Measurements from ENCODE around the gene TAF4B.
"Not testable (repeated sequence)": the region's sequence is repeated elsewhere in the genome, so short reads cannot be mapped to it uniquely, and the experiment has no call there.

The TAF4B gene

DNA sequence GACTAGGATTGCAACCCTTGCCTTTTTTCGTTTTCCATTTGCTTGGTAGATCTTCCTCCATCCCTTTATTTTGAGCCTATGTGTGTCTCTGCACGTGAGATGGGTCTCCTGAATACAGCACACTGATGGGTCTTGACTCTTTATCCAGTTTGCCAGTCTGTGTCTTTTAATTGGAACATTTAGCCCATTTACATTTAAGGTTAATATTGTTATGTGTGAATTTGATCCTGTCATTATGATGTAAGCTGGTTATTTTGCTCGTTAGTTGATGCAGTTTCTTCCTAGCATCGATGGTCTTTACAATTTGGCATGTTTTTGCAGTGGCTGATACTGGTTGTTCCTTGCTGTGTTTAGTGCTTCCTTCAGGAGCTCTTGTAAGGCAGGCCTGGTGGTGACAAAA is 16.1 kb downstream of the TAF4B start:
- not testable (repeated sequence) for H3K27me3 ChIP-seq (ENCODE audit: control insufficient read depth in 1 of 2, insufficient read depth in 2 of 2, low read length in 2 of 2); H3K4me3 ChIP-seq (ENCODE audit: low read depth in 1 of 2, low read length in 2 of 2); H3K4me1 ChIP-seq (ENCODE audit: insufficient read depth, low read length); H3K9ac ChIP-seq (ENCODE audit: low read length); H3K27ac ChIP-seq (ENCODE audit: low read depth, low read length); H3K36me3 ChIP-seq (ENCODE audit: insufficient read depth, low read length); H3K9me3 ChIP-seq (ENCODE audit: low read length)

GRCh38 chr18:26245434-26245833 is 19.2 kb downstream of the TAF4B start:
- not testable (repeated sequence) for H3K36me3 ChIP-seq (ENCODE audit: insufficient read depth, low read length); H3K4me1 ChIP-seq (ENCODE audit: insufficient read depth, low read length); H3K27me3 ChIP-seq (ENCODE audit: control insufficient read depth in 1 of 2, insufficient read depth in 2 of 2, low read length in 2 of 2); H3K9me3 ChIP-seq (ENCODE audit: low read length); H3K4me3 ChIP-seq (ENCODE audit: low read depth in 1 of 2, low read length in 2 of 2); H3K9ac ChIP-seq (ENCODE audit: low read length); H3K27ac ChIP-seq (ENCODE audit: low read depth, low read length)

DNA sequence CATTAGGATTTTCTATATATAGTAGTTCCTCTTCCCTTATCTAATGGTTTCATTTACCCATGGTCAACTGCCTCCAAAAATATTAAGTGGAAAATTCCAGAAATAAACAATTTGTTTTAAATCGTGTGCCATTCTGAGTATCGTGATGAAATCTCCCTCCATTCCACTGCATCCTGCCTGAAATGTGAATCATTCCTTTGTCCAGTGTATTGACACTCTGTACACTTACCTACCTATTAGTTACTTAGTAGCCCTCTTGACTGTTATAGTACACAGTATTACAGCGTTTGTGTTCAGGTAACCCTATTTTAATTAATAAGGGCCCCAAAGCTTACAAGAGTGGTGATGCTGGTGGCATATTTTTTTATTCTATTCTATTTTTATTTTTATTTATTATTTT is 26.2 kb downstream of the TAF4B start:
- Histone ChIP-seq H3K4me1 (ENCODE audit: insufficient read depth, low read length) (no peaks in the 10 kb centered on the region), H3K36me3 (ENCODE audit: insufficient read depth, low read length) (no peaks in the 10 kb centered on the region), H3K27ac (ENCODE audit: low read depth, low read length) (no peak overlapping the region), H3K27me3 (ENCODE audit: control insufficient read depth in 1 of 2, insufficient read depth in 2 of 2, low read length in 2 of 2) (no peaks in the 10 kb centered on the region), H3K9ac (ENCODE audit: low read length) (no peak overlapping the region), H3K4me3 (ENCODE audit: low read depth in 1 of 2, low read length in 2 of 2) (no peak overlapping the region), H3K9me3 (ENCODE audit: low read length) (no peaks in the 10 kb centered on the region)

GRCh38 chr18:26254808-26255207 is 28.6 kb downstream of the TAF4B start:
- H3K27ac ChIP-seq (ENCODE audit: low read depth, low read length); H3K9ac ChIP-seq (ENCODE audit: low read length); H3K4me3 ChIP-seq (ENCODE audit: low read depth in 1 of 2, low read length in 2 of 2); H3K27me3 ChIP-seq (ENCODE audit: control insufficient read depth in 1 of 2, insufficient read depth in 2 of 2, low read length in 2 of 2); H3K4me1 ChIP-seq (ENCODE audit: insufficient read depth, low read length); H3K36me3 ChIP-seq (ENCODE audit: insufficient read depth, low read length); H3K9me3 ChIP-seq (ENCODE audit: low read length): not testable (repeated sequence)

GRCh38 chr18:26255695-26256622 is 29.7 kb downstream of the TAF4B start:
- no peak overlapping the region for H3K9ac ChIP-seq (ENCODE audit: low read length)
- H3K4me1 ChIP-seq (ENCODE audit: insufficient read depth, low read length) = no peaks in the 10 kb centered on the region
- H3K27me3 ChIP-seq (ENCODE audit: control insufficient read depth in 1 of 2, insufficient read depth in 2 of 2, low read length in 2 of 2) = no peaks in the 10 kb centered on the region
- H3K9me3 ChIP-seq (ENCODE audit: low read length) = no peaks in the 10 kb centered on the region
- no peaks in the 10 kb centered on the region for H3K36me3 ChIP-seq (ENCODE audit: insufficient read depth, low read length)
- H3K27ac ChIP-seq (ENCODE audit: low read depth, low read length) = no peak overlapping the region
- no peak overlapping the region for H3K4me3 ChIP-seq (ENCODE audit: low read depth in 1 of 2, low read length in 2 of 2)

- no peak overlapping the region for H3K9ac ChIP-seq (ENCODE audit: low read length)
- H3K36me3 ChIP-seq (ENCODE audit: insufficient read depth, low read length) = no peaks in the 10 kb centered on the region
- no peaks in the 10 kb centered on the region for H3K4me1 ChIP-seq (ENCODE audit: insufficient read depth, low read length)
- no peaks in the 10 kb centered on the region for H3K9me3 ChIP-seq (ENCODE audit: low read length)
- no peak overlapping the region for H3K4me3 ChIP-seq (ENCODE audit: low read depth in 1 of 2, low read length in 2 of 2)
- H3K27ac ChIP-seq (ENCODE audit: low read depth, low read length) = no peak overlapping the region
- H3K27me3 ChIP-seq (ENCODE audit: control insufficient read depth in 1 of 2, insufficient read depth in 2 of 2, low read length in 2 of 2) = no peaks in the 10 kb centered on the region
These were observed 32.5 kb downstream of the TAF4B start for GRCh38 chr18:26258711-26259110.

DNA sequence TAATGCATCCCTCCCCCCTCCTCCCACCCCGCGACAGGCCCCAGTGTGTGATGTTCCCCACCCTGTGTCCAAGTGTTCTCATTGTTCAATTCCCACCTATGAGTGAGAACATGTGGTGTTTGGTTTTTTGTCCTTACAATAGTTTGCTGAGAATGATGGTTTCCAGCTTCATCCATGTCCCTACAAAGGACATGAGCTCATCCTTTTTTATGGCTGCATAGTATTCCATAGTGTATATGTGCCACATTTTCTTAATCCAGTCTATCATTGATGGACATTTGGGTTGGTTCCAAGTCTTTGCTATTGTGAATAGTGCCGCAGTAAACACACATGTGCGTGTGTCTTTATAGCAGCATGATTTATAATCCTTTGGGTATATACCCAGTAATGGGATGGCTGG is 33.2 kb downstream of the TAF4B start:
- H3K4me3 ChIP-seq (ENCODE audit: low read depth in 1 of 2, low read length in 2 of 2); H3K4me1 ChIP-seq (ENCODE audit: insufficient read depth, low read length); H3K27ac ChIP-seq (ENCODE audit: low read depth, low read length); H3K27me3 ChIP-seq (ENCODE audit: control insufficient read depth in 1 of 2, insufficient read depth in 2 of 2, low read length in 2 of 2); H3K36me3 ChIP-seq (ENCODE audit: insufficient read depth, low read length); H3K9ac ChIP-seq (ENCODE audit: low read length); H3K9me3 ChIP-seq (ENCODE audit: low read length): not testable (repeated sequence)

- no peaks in the 10 kb centered on the region for H3K9me3 ChIP-seq (ENCODE audit: low read length)
- no peaks in the 10 kb centered on the region for H3K4me1 ChIP-seq (ENCODE audit: insufficient read depth, low read length)
- H3K27ac ChIP-seq (ENCODE audit: low read depth, low read length) = no peak overlapping the region
- H3K9ac ChIP-seq (ENCODE audit: low read length) = no peak overlapping the region
- no peaks in the 10 kb centered on the region for H3K27me3 ChIP-seq (ENCODE audit: control insufficient read depth in 1 of 2, insufficient read depth in 2 of 2, low read length in 2 of 2)
- H3K4me3 ChIP-seq (ENCODE audit: low read depth in 1 of 2, low read length in 2 of 2) = no peak overlapping the region
- H3K36me3 ChIP-seq (ENCODE audit: insufficient read depth, low read length) = no peaks in the 10 kb centered on the region
These were observed 35.9 kb downstream of the TAF4B start for GRCh38 chr18:26262156-26262555.

DNA sequence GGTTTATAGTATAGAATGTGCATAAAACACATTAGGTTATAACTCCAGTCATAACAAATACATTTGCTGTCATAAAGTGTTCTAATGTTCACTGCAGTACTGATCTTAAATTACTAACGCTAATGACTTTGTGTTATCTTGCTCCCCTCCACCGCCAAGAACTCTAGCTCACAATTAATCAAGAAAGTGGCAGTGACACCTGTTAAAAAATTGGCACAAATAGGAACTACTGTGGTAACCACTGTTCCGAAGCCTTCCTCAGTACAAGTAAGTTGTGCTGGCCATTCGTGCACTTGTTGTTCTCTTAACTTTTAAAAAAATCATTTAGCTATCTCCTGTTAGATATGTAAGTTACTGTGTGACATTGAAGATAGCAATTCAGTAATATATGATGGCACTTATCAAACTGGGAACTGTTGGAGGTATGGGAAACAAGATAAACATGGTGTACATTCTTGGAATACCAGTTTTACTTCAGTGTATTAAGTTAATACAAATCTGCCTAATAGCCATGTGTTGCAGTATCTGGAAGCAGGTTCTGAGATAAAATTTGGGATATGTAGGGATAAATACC is 41.2 kb downstream of the TAF4B start:
- Histone ChIP-seq H3K36me3 (ENCODE audit: insufficient read depth, low read length) (no peaks in the 10 kb centered on the region), H3K9me3 (ENCODE audit: low read length) (no peaks in the 10 kb centered on the region), H3K4me3 (ENCODE audit: low read depth in 1 of 2, low read length in 2 of 2) (no peak overlapping the region), H3K9ac (ENCODE audit: low read length) (no peak overlapping the region), H3K27me3 (ENCODE audit: control insufficient read depth in 1 of 2, insufficient read depth in 2 of 2, low read length in 2 of 2) (no peaks in the 10 kb centered on the region), H3K4me1 (ENCODE audit: insufficient read depth, low read length) (no peaks in the 10 kb centered on the region), H3K27ac (ENCODE audit: low read depth, low read length) (no peak overlapping the region)

- H3K4me1 ChIP-seq (ENCODE audit: insufficient read depth, low read length) = no peaks in the 10 kb centered on the region
- no peak overlapping the region for H3K27ac ChIP-seq (ENCODE audit: low read depth, low read length)
These were observed 42.2 kb downstream of the TAF4B start for GRCh38 chr18:26268454-26268853.

DNA sequence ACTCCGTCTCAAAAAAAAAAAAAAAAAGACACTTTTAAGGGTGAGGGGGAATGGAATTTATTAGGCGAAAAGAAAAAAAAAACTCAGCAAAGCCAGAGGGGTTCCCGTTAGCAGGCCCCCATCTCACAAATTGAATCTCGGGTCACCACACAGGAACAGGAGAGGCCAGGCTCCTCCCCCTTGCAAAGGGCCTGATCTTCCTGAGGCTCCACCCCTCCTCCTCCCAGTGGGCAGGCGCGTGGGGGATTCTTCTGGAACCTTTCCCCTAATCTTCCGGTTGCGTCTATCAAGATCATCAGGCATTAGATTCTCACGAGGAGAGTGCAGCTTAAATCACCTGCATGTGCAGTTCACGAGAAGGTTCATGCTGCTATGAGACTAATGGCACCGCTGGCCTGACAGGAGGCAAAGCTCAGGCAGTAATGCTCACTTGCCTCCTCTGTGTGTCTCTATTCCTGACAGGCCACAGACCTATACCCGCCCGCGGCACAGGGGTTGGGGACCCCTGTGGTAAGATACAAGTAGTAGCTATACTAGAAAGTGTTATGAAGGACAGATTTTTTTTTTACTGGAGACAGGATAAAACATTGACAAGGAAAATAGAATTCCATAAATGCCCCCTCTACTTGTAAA is 45.8 kb downstream of the TAF4B start:
- Histone ChIP-seq H3K27me3 (ENCODE audit: control insufficient read depth in 1 of 2, insufficient read depth in 2 of 2, low read length in 2 of 2) (no peaks in the 10 kb centered on the region), H3K9me3 (ENCODE audit: low read length) (no peaks in the 10 kb centered on the region), H3K4me1 (ENCODE audit: insufficient read depth, low read length) (no peaks in the 10 kb centered on the region), H3K36me3 (ENCODE audit: insufficient read depth, low read length) (no peaks in the 10 kb centered on the region), H3K4me3 (ENCODE audit: low read depth in 1 of 2, low read length in 2 of 2) (no peak overlapping the region), H3K9ac (ENCODE audit: low read length) (no peak overlapping the region), H3K27ac (ENCODE audit: low read depth, low read length) (no peak overlapping the region)

More at GRCh38 chr18:26268454-26268853, 42.2 kb downstream of the TAF4B start:
- Histone ChIP-seq H3K4me3 (ENCODE audit: low read depth in 1 of 2, low read length in 2 of 2) (no peak overlapping the region), H3K27me3 (ENCODE audit: control insufficient read depth in 1 of 2, insufficient read depth in 2 of 2, low read length in 2 of 2) (no peaks in the 10 kb centered on the region), H3K36me3 (ENCODE audit: insufficient read depth, low read length) (no peaks in the 10 kb centered on the region), H3K9me3 (ENCODE audit: low read length) (no peaks in the 10 kb centered on the region), H3K9ac (ENCODE audit: low read length) (no peak overlapping the region)
